Stomach (tissue), 9 donors: ENCODE data around the gene NAALADL1. TPM values are rescaled to one million over a fixed set of nuclear protein-coding genes. Genes with fewer than 3 reads are reported as not detected.
A peak's percentile ranks its signal among the peaks of the same experiment; 100 is the strongest.

ENCODE experiments used
- DNase-seq, 2 donors: peaks; one replicate each; pipeline versions ENCODE4 v3.0.0 to v3.0.0-alpha.2; 2013 to 2019
- H3K27ac ChIP-seq, 5 donors: fragments of 200-600 bp in 4 of 5; sonication (generic) in 4 of 5; one replicate each; pipeline ENCODE4 v1.5.1; 2013 to 2019; ENCODE audit warnings: mild to moderate bottlenecking in 1 of 5, moderate library complexity in 1 of 5
- H3K27me3 ChIP-seq, 3 donors: fragments of 200-600 bp; sonication (generic); one replicate each; pipeline ENCODE4 v1.5.1; 2017 to 2019; ENCODE audit warnings: mixed run types in 1 of 3
- H3K36me3 ChIP-seq, 4 donors: fragments of 200-600 bp; sonication (generic); 1 replicate in 3 of 4; 2 replicates in 1 of 4; pipeline ENCODE4 v1.5.1; 2016 to 2019
- H3K4me1 ChIP-seq, 4 donors: fragments of 200-600 bp; sonication (generic); one replicate each; pipeline ENCODE4 v1.5.1; 2016 to 2019
- H3K4me3 ChIP-seq, 4 donors: fragments of 200-600 bp; sonication (generic) in 3 of 4; one replicate each; pipeline ENCODE4 v1.5.1; 2016 to 2019; ENCODE audit warnings: mild to moderate bottlenecking in 1 of 4
- H3K9me3 ChIP-seq, 4 donors: fragments of 200-600 bp; sonication (generic); one replicate each; pipeline ENCODE4 v1.5.1; 2016 to 2019
- EP300 ChIP-seq: sonication (generic); formaldehyde crosslinking; IDR thresholded peaks from one replicate; pipeline ENCODE4 v1.6.1; 2017; ENCODE audit warnings: antibody characterized with exemption
- POLR2A ChIP-seq, 4 donors: fragments of 450-650 bp; IDR thresholded peaks; one replicate each; pipeline ENCODE4 v1.6.1; 2016; ENCODE audit warnings: antibody characterized with exemption in 4 of 4, control low read depth in 2 of 4, mild to moderate bottlenecking in 1 of 4, moderate library complexity in 1 of 4
- POLR2AphosphoS5 ChIP-seq, 3 donors: sonication (generic); formaldehyde crosslinking; IDR thresholded peaks; one replicate each; pipeline ENCODE4 v1.6.1; 2016; ENCODE audit warnings: antibody characterized with exemption in 3 of 3
- WGBS, 5 donors: extraction: QIAGEN DNeasy Blood & Tissue Kit in 3 of 5; methylation state at CpG; one replicate each; pipeline versions ENCODE4 v1.1.5 to v1.1.7; 2013 to 2018; 5-methylcytosine and 5-hydroxymethylcytosine counted together
- intact Hi-C: fragments of 100-400 bp; cut with DNase I; formaldehyde crosslinking; loops from one replicate; pipeline ENCODE4 v1.15.1; 2023; ENCODE audit warnings: low total_unique reads
- polyA plus RNA-seq, 3 donors: library from polyadenylated mRNA; stranded (reverse); fragments of 200-250 nt; gene quantifications; one replicate each; pipeline ENCODE4 v1.2.3, GENCODE V29; 2013
- total RNA-seq, 5 donors: library from RNA; depleted of rRNA; stranded (reverse); fragments of >200 nt; gene quantifications; one replicate each; pipeline versions ENCODE4 v1.1.0 to v1.2.3, GENCODE V29; 2014 to 2016
- TF ChIP-seq, protein P1 (sequence below), 7 experiments: fragments of 450-650 bp in 4 of 7; fragments of 200-600 bp in 3 of 7; sonication (generic) in 3 of 7; IDR thresholded peaks; one replicate each; pipeline ENCODE4 v1.5.1; 2016 to 2019; ENCODE audit warnings: antibody characterized with exemption in 7 of 7, control low read depth in 2 of 7, mild to moderate bottlenecking in 1 of 7
- donor health status: healthy with polysubstance abuse.
- donor health status: Bipolar disorder and iron deficiency.
- donor health status: healthy.

The NAALADL1 gene
- total and polyA plus RNA-seq, 8 donors: 1.3 to 65.2 (median 10.0) TPM; not detected in 1

DNA sequence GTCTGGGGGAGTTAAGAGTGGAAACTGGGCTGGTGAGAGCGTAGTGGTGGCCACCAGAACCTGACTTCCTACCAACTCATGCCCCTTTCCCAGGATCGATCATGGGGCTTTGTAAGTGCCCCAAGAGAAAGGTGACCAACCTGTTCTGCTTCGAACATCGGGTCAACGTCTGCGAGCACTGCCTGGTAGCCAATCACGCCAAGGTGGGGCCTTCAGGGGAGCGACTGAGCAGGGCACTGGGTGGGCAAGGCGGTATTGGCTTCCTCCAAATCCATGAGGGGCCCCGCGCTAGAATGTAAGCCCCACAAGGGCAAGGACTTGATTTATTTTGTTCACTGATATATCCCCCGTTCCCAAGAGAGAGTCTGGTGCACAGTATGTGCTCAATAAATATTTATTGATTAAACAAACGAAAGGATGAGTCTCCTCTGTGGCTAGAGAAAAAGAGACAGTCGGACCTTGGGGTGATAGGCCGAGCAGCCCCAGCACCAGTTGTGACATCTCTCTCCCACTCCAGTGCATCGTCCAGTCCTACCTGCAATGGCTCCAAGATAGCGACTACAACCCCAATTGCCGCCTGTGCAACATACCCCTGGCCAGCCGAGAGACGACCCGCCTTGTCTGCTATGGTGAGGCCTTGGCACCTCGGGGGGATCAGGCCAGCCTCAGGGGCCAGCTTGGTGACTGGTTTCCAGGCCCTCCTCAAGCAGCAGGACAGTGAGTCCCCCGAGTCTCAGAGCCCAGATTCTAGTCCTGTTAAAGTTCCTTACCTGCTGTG, 26.4 kb upstream of the NAALADL1 start:
- no peak for DNase-seq
- intact Hi-C loops: no loop called here
- H3K36me3 ChIP-seq: peaks cover 22 to 49% (median 46%) of the 10 kb centered on the region in 4 donors
- TF ChIP-seq POLR2A (IDR thresholded peaks at IDR 0.05): no peak
- no peak for TF ChIP-seq EP300
- TF ChIP-seq, protein P1, sequence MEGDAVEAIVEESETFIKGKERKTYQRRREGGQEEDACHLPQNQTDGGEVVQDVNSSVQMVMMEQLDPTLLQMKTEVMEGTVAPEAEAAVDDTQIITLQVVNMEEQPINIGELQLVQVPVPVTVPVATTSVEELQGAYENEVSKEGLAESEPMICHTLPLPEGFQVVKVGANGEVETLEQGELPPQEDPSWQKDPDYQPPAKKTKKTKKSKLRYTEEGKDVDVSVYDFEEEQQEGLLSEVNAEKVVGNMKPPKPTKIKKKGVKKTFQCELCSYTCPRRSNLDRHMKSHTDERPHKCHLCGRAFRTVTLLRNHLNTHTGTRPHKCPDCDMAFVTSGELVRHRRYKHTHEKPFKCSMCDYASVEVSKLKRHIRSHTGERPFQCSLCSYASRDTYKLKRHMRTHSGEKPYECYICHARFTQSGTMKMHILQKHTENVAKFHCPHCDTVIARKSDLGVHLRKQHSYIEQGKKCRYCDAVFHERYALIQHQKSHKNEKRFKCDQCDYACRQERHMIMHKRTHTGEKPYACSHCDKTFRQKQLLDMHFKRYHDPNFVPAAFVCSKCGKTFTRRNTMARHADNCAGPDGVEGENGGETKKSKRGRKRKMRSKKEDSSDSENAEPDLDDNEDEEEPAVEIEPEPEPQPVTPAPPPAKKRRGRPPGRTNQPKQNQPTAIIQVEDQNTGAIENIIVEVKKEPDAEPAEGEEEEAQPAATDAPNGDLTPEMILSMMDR (IDR thresholded peaks at IDR 0.05): no peak
- no peak for TF ChIP-seq POLR2AphosphoS5 (IDR thresholded peaks at IDR 0.05)
- no peaks in the 10 kb centered on the region for H3K9me3 ChIP-seq
- 38 to 46% (median 39%) methylated on average over 21 to 23 of the region's 23 CpGs for WGBS, 5 donors
- peaks cover 14 to 32% (median 23%) of the 10 kb centered on the region in 4 donors for H3K4me1 ChIP-seq
- H3K27me3 ChIP-seq: no peaks in the 10 kb centered on the region
- peak overlapping the region; percentile 91 to 95 (median 93) for H3K27ac ChIP-seq
- peak overlapping the region; percentile 60 to 81 (median 70) for H3K4me3 ChIP-seq

DNA sequence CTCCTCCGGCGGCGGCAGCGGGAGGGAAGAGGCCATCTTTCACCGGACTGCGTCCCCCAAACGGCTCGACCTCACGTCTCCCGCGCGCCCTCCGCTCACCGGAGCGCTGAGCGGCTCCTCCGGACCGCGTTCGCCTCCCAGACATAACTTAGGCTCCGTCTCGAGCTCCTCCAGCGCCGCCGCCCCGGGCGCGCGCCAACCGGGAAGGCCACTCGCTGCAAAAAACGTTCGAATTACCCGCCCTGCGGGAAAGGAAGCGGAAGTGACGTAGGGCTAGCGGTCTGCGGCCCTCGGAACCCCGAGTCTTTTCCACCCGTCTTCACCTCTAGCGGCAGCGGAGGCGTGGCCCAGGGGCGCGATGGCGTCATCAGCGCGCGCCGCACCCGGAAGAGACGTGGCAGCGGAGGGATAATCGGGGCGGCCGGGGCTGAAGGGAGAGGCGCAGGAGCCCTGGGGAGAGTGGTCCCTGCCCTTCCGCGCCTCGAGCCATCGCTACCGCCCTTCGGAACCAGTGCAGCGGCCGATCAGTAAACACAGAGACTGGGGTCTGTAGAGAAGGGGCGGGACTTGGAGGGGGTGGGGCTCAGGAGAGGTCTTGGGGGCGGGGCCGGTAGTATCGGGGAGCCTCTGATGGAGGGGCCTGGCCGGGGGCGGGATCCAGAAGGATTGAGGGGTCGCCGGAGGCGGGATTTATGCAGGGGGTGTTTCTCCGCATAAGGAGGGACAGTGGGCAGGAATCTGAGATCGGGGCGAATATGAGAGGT, 25.7 kb upstream of the NAALADL1 start, which contains the start of the genes CDCA5 and ZFPL1:
Gene CDCA5 (minus strand): TSS at position 207 of the 764 bp plus-strand sequence. CDS start 62 bp downstream, at position 145.
Gene ZFPL1 (plus strand): TSS at position 389 of the 764 bp plus-strand sequence. CDS start 477 bp downstream, outside the sequence.
- DNase-seq: peak; percentile 97 to 99
- Histone ChIP-seq H3K9me3 (no peaks in the 10 kb centered on the region), H3K27ac (peak within 1 kb of the TSS; percentile 91 to 95 (median 93)), H3K27me3 (no peaks in the 10 kb centered on the region), H3K36me3 (peaks cover 21 to 43% (median 38%) of the 10 kb centered on the region in 4 donors), H3K4me3 (peak within 1 kb of the TSS; percentile 60 to 81 (median 70)), H3K4me1 (peaks cover 14 to 32% (median 23%) of the 10 kb centered on the region in 4 donors)
- intact Hi-C loops: no loop called here
- TF ChIP-seq EP300: no peak
- peak; percentile 95 to 99 (median 95) for TF ChIP-seq POLR2AphosphoS5 (IDR thresholded peaks at IDR 0.05)
- no peak for TF ChIP-seq POLR2A (IDR thresholded peaks at IDR 0.05)
- TF ChIP-seq, protein P1 (IDR thresholded peaks at IDR 0.05): peak in 1 of 7 experiments; percentile 9
- 0 to 1% (median 1%) methylated on average over 37 to 79 of the region's 79 CpGs for WGBS, 5 donors

DNA sequence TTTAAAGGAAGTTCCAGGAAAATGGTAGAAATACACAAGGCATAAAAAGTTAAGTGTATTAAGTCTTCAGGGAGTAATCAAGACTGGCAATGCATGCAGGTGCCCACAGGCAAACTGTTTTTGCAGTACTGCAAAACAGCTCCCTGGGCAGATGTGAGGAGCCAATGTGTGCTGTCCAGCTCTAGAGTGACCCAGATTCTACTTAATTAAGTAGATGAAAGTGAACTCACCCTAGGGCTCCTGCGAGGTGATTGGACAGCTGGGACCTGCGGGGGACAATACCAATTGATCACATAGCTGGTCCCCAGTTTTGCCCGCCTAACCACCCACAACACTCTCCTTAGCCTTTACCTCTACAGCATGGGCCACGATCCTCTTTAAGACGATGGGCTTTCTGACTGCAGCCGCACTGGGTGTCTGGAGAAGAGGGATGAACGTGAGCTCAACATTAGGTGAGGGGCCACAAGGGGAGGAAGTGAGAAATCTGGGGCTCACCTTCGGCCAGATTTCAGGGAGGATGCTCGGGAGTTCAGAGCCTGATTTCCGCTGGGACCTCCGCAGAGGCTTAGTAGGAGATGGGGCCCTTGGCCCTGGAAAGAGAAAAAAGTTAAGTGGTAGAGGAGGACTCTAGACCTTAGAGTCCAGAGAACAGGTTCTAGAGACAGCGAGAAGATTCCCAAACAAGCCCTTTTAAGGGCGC, 24.9 kb upstream of the NAALADL1 start:
- Histone ChIP-seq H3K4me3 (peak overlapping the region; percentile 60 to 81 (median 70)), H3K27me3 (no peaks in the 10 kb centered on the region), H3K9me3 (no peaks in the 10 kb centered on the region), H3K36me3 (peaks cover 15 to 41% (median 31%) of the 10 kb centered on the region in 4 donors), H3K27ac (peak overlapping the region; percentile 39 to 95 (median 92)), H3K4me1 (peaks cover 14 to 35% (median 23%) of the 10 kb centered on the region in 4 donors)
- 3 to 6% (median 3%) methylated on average over 11 to 13 of the region's 13 CpGs for WGBS, 5 donors
- intact Hi-C loops: no loop called here
- TF ChIP-seq POLR2AphosphoS5 (IDR thresholded peaks at IDR 0.05) (no peak), POLR2A (IDR thresholded peaks at IDR 0.05) (no peak)
- DNase-seq: no peak

DNA sequence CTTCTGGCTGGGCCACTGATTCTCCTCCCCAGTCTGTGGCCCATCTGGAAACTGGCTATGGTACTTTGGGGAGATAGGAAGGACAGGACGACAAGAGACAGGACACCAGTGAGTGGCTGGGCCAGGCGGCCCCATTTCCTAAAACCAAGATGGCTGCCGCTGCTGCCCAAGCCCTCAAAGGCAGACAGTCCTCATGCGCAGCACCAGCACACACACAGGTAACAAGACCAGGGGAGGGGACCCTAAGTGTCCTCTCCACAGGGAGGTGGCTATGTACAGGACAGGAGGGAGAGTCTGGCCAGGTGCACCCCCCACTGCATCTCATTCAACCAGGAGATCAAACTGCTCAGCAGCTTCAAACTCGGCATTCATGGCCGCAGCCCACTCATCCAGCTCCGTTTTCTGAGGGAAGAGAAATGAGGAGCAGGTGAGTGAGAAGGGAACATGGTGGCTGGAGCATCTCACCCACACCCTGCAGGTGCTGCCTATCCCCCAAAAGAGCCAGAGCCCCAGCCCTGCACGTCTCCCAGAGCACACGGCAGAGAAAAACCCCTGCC, 20.5 kb upstream of the NAALADL1 start:
- no peaks in the 10 kb centered on the region for H3K9me3 ChIP-seq
- peaks cover 0 to 6% (median 0%) of the 10 kb centered on the region in 4 donors for H3K36me3 ChIP-seq
- DNase-seq: no peak
- no peak overlapping the region for H3K4me3 ChIP-seq
- TF ChIP-seq, protein P1 (IDR thresholded peaks at IDR 0.05): no peak
- TF ChIP-seq POLR2A (IDR thresholded peaks at IDR 0.05) (no peak), POLR2AphosphoS5 (IDR thresholded peaks at IDR 0.05) (no peak), EP300 (no peak)
- no peak overlapping the region for H3K27ac ChIP-seq
- intact Hi-C loops: no loop called here
- peaks cover 5 to 20% (median 8%) of the 10 kb centered on the region in 4 donors for H3K4me1 ChIP-seq
- no peaks in the 10 kb centered on the region for H3K27me3 ChIP-seq
- WGBS, 5 donors: 88 to 94% (median 92%) methylated on average over 8 to 9 of the region's 9 CpGs
